ENCODE results near the gene PROS1. TPM values are rescaled to one million over a fixed set of nuclear protein-coding genes. Genes with fewer than 3 reads are reported as not detected.

PROS1 gene
- total and polyA plus RNA-seq, 12 donors, result 13.0 to 147 (median 41.4) TPM

GRCh38 chr3:94012185-94012584 lies 38.5 kb upstream of the PROS1 start:
- H3K4me1 ChIP-seq, result peaks cover 0 to 8% (median 0%) of the 10 kb centered on the region in 9 donors
- H3K27ac ChIP-seq, result no peak overlapping the region
- H3K4me3 ChIP-seq, result no peak overlapping the region
- intact Hi-C loops (cut with DNase I), result no loop called here
- DNase-seq, result no peak
- ATAC-seq, result no peak
- 53 to 67% methylated on average over 1 of the region's 1 CpG for WGBS, 2 donors
- no peaks in the 10 kb centered on the region for H3K27me3 ChIP-seq
- no peak for TF ChIP-seq CTCF (IDR thresholded peaks at IDR 0.05)
- H3K36me3 ChIP-seq, result peaks cover 0 to 5% (median 0%) of the 10 kb centered on the region in 9 donors
- H3K9me3 ChIP-seq, result no peaks in the 10 kb centered on the region

DNA sequence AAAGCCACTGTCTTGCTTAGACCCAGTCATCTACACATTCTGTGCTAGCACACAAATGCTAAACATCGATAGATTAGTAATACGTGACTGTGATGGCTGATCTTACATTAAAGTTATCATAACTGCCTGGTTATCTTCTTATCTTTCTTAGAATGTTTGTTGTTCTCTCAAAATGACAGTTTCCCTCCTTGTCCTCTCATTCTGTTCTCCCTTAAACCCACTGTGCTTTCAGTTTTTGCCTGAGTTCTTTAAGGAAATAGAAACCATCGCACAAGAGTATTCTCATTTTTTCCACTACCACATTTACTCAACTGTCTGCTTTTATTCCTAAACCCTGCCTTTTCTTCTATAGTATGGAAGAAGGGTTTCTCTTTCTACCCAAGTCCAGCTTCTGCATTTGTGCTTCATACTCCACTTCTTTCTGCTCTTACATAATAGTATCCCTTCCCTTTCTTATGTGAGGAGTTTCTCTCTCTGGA lies 37.6 kb upstream of the PROS1 start:
- Histone ChIP-seq H3K36me3 (peaks cover 0 to 5% (median 0%) of the 10 kb centered on the region in 9 donors), H3K27ac (no peak overlapping the region), H3K27me3 (no peaks in the 10 kb centered on the region), H3K4me1 (peaks cover 0 to 8% (median 0%) of the 10 kb centered on the region in 9 donors), H3K9me3 (no peaks in the 10 kb centered on the region), H3K4me3 (no peak overlapping the region)
- TF ChIP-seq CTCF (IDR thresholded peaks at IDR 0.05), result no peak
- no peak for ATAC-seq
- intact Hi-C loops (cut with DNase I), result no loop called here
- 88% methylated on average over 3 of the region's 3 CpGs for WGBS, 2 donors
- DNase-seq, result no peak

GRCh38 chr3:94009608-94010007 lies 35.9 kb upstream of the PROS1 start:
- intact Hi-C loops (cut with DNase I), result loop anchor here in 1 of 10 donors (10.0 kb wide), 1 partner anchor 55 kb away; the partner anchor contains the start of genes DHFR2 and NSUN3
- Histone ChIP-seq H3K9me3 (no peaks in the 10 kb centered on the region), H3K4me1 (peaks cover 0 to 8% (median 0%) of the 10 kb centered on the region in 9 donors), H3K27me3 (no peaks in the 10 kb centered on the region), H3K4me3 (no peak overlapping the region), H3K27ac (no peak overlapping the region), H3K36me3 (peaks cover 0 to 4% (median 0%) of the 10 kb centered on the region in 9 donors)
- ATAC-seq (no peak), DNase-seq (no peak)
- no peak for TF ChIP-seq CTCF (IDR thresholded peaks at IDR 0.05)
- 96 to 98% methylated on average over 2 of the region's 2 CpGs for WGBS, 2 donors

- Histone ChIP-seq H3K27ac (no peak overlapping the region), H3K36me3 (no peaks in the 10 kb centered on the region), H3K4me1 (peaks cover 0 to 14% (median 0%) of the 10 kb centered on the region in 9 donors), H3K9me3 (no peaks in the 10 kb centered on the region), H3K4me3 (no peak overlapping the region), H3K27me3 (no peaks in the 10 kb centered on the region)
- ATAC-seq (no peak), DNase-seq (no peak)
- TF ChIP-seq CTCF (IDR thresholded peaks at IDR 0.05), result no peak
- intact Hi-C loops (cut with DNase I), result loop anchor here in 1 of 10 donors (10.0 kb wide), 1 partner anchor 57 kb away; the partner anchor contains the start of genes DHFR2 and NSUN3
- WGBS, 2 donors, result 92 to 94% methylated on average over 2 of the region's 2 CpGs
These were observed 34.6 kb upstream of the PROS1 start for GRCh38 chr3:94008253-94008652.

Measured in heart right ventricle (tissue), 16 donors.